Renal cortex interstitium (tissue), 11 donors: ENCODE data around the gene LIMS2. TPM values are rescaled to one million over a fixed set of nuclear protein-coding genes. Genes with fewer than 3 reads are reported as not detected.

Experiments
- DNase-seq, 11 donors: peaks; one replicate each; pipeline ENCODE4 v3.0.0-alpha.2; 2013; ENCODE audit warnings: low read depth in 9 of 11, low spot score in 4 of 11; ENCODE audit errors: extremely low read depth in 1 of 11
- polyA plus RNA-seq, 3 donors: library from polyadenylated mRNA; unstranded; fragments of 120-200 nt; gene quantifications; one replicate each; pipeline ENCODE4 v1.2.1, GENCODE V29; 2013; ENCODE audit not compliant: insufficient read length in 3 of 3

LIMS2 gene
- polyA plus RNA-seq, 3 donors, result 17.0 to 23.2 (median 22.1) TPM

- DNase-seq, result no peak
Measured at GRCh38 chr2:127641846-127642507, 33.4 kb downstream of the LIMS2 start.

GRCh38 chr2:127641133-127641532 lies 34.2 kb downstream of the LIMS2 start:
- no peak for DNase-seq

- DNase-seq, result no peak
Measured at GRCh38 chr2:127640082-127641072, 35.0 kb downstream of the LIMS2 start.

- DNase-seq, result no peak
Measured at GRCh38 chr2:127639111-127639474, 36.2 kb downstream of the LIMS2 start.

GRCh38 chr2:127638361-127639110 lies 36.8 kb downstream of the LIMS2 start:
- no peak for DNase-seq

GRCh38 chr2:127637725-127638252 lies 37.5 kb downstream of the LIMS2 start:
- peak in 9 of 11 donors; percentile 30 to 76 (median 55) for DNase-seq

- no peak for DNase-seq
Measured at GRCh38 chr2:127637236-127637630, 38.1 kb downstream of the LIMS2 start.

- no peak for DNase-seq
Measured at GRCh38 chr2:127636248-127637235, 38.8 kb downstream of the LIMS2 start.

GRCh38 chr2:127635380-127636237 lies 39.7 kb downstream of the LIMS2 start:
- no peak for DNase-seq

GRCh38 chr2:127634626-127635379 lies 40.5 kb downstream of the LIMS2 start:
- DNase-seq, result no peak

GRCh38 chr2:127634066-127634617 lies 41.2 kb downstream of the LIMS2 start:
- DNase-seq, result no peak

GRCh38 chr2:127633556-127634065 lies 41.7 kb downstream of the LIMS2 start:
- no peak for DNase-seq

GRCh38 chr2:127632592-127633489 lies 42.5 kb downstream of the LIMS2 start:
- no peak for DNase-seq

GRCh38 chr2:127631997-127632581 lies 43.2 kb downstream of the LIMS2 start:
- no peak for DNase-seq

GRCh38 chr2:127631541-127631996 lies 43.8 kb downstream of the LIMS2 start:
- no peak for DNase-seq
